ENCODE results near the gene NAPA.

- TF ChIP-seq, protein P1, sequence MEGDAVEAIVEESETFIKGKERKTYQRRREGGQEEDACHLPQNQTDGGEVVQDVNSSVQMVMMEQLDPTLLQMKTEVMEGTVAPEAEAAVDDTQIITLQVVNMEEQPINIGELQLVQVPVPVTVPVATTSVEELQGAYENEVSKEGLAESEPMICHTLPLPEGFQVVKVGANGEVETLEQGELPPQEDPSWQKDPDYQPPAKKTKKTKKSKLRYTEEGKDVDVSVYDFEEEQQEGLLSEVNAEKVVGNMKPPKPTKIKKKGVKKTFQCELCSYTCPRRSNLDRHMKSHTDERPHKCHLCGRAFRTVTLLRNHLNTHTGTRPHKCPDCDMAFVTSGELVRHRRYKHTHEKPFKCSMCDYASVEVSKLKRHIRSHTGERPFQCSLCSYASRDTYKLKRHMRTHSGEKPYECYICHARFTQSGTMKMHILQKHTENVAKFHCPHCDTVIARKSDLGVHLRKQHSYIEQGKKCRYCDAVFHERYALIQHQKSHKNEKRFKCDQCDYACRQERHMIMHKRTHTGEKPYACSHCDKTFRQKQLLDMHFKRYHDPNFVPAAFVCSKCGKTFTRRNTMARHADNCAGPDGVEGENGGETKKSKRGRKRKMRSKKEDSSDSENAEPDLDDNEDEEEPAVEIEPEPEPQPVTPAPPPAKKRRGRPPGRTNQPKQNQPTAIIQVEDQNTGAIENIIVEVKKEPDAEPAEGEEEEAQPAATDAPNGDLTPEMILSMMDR (IDR thresholded peaks at IDR 0.05) = no peak
- no peak for TF ChIP-seq EP300 (IDR thresholded peaks at IDR 0.05)
- TF ChIP-seq POLR2AphosphoS5 (IDR thresholded peaks at IDR 0.05) = no peak
Observed at GRCh38 chr19:47481460-47482052, 33.3 kb downstream of the NAPA start.

All from gastroesophageal sphincter (tissue), 3 donors.